Tibial nerve (tissue), 4 donors: ENCODE measurements around the gene GPR87.

Source experiments
- CTCF ChIP-seq, 5 experiments: fragments of 200-600 bp in 3 of 5; fragments of 450-650 bp in 2 of 5; sonication (generic) in 3 of 5; IDR thresholded peaks; one replicate each; pipeline ENCODE4 v1.5.1; 2016 to 2019; ENCODE audit warnings: antibody characterized with exemption in 5 of 5, mild to moderate bottlenecking in 3 of 5, moderate library complexity in 2 of 5
- EP300 ChIP-seq, 2 donors: sonication (generic); formaldehyde crosslinking; IDR thresholded peaks; one replicate each; pipeline ENCODE4 v1.6.1; 2017; ENCODE audit warnings: antibody characterized with exemption in 2 of 2, mild to moderate bottlenecking in 1 of 2
- POLR2A ChIP-seq, 2 donors: fragments of 450-650 bp; IDR thresholded peaks; one replicate each; pipeline ENCODE4 v1.6.1; 2017; ENCODE audit warnings: antibody characterized with exemption in 2 of 2, mild to moderate bottlenecking in 2 of 2, moderate library complexity in 2 of 2

GRCh38 chr3:151300539-151300938 is 16.1 kb downstream of the GPR87 start:
- TF ChIP-seq CTCF (IDR thresholded peaks at IDR 0.05) (no peak), POLR2A (IDR thresholded peaks at IDR 0.05) (no peak), EP300 (IDR thresholded peaks at IDR 0.05) (no peak)
